ENCODE data around the gene TMPRSS6.
"Not testable (repeated sequence)": the region's sequence is repeated elsewhere in the genome, so short reads cannot be mapped to it uniquely, and the experiment has no call there.

TMPRSS6 gene

DNA sequence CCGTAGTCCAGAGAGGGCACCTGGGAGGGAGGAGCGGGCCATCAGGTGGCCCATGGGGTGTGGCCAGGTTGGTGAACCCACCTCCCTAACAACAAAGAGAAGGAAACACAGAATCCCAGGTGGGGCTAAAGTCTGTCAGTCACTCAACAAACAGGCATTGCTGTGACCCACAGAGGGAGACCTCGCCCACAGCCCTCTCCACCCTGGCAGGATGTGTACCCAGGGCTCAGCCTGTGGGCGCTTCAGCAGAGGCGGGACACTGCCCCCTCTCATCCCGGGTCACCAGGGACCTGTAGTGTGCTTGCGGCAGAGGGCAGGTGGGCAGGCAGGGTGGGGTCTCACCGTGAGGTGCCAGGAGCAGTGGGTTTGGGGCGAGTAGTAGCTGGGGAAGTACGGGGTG lies 25.1 kb downstream of the TMPRSS6 start:
- DNase-seq, result no peak

DNA sequence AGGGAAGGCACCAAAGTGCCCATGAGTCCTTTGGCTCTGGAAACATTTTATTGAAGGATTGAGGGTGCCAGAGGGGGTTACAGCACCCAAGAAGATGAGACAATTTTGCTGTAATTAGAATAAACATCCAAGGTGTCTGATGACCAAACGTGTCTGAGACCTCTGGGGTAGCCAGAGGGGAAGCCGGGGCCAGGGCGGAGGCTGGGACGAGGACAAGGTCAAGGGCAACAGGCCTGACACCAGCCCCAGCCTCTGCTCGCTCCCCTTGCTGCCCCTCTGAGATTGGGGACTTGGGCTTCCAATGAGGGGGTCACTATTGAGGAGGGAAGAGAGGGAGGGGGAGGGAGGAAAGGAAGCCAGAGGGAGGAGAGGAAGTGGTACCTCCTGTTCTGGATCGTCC lies 25.6 kb downstream of the TMPRSS6 start:
- no peak for DNase-seq

DNA sequence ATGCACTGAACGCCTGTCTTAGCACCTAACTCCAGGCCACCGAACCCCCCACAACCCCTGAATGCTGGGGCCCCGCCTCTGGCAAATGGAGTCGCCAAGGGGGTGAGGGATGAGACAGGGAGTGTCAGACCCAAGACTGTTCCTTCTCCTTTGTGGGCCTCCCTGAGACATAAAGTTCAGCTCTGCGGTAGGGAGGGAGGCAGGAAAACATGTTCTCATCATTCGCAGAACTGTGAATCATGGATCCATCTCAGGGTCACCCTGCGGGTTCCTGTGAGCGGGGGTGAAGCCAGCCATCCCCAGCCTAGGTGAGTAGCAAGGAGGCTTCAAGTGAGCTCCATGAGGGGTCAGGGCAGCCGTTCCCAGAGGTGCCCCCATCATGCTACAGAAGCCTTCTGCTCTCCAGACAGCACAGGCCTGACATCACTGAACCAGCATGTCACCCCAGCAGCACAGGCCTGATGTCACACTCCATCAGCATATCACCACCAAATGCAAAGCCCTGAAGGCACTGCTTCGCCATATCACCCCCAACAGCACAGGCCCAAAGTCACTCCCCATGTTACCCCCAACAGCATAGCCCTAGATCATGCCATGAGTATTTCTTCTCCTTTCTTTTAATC lies 27.2 kb downstream of the TMPRSS6 start:
- no peak for DNase-seq

DNA sequence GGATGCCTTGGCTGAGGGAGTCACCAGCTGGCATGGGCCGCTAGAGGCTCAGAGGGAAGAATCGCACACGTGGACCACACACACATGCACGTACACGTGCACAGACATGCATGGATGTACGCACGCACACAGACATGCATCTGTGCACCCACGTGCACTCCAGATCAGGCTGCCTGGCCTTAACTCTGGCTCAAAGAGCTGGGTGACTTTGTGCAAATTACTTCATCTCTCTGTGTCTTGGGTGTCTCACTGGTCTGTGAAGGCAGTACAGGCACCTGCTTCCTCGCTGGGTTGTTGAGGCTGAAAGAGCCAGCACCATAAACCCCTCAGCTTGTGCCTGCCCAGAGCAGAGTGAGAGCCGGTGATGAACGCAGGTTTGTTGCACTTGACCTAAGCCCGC lies 28.7 kb downstream of the TMPRSS6 start:
- DNase-seq, result no peak

DNA sequence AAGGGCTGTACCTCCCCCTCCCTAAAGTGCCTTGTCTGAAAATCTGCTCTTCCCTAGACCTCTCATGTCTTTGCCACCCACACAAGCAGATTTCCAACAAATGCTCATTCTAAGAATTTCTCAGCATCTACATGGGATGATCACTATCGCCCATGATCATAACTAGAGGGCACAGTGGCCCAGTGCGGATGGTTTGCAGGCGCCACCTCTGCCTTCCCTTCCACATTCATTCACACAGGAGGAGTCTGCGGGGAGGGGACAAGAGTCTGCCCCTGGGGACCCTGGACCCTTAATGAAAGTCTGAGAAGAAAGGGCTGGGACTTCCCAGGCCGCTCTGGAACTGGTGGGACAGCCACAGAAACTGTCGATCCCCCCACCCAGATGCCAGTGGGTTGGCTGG lies 29.1 kb downstream of the TMPRSS6 start:
- DNase-seq, result no peak

DNA sequence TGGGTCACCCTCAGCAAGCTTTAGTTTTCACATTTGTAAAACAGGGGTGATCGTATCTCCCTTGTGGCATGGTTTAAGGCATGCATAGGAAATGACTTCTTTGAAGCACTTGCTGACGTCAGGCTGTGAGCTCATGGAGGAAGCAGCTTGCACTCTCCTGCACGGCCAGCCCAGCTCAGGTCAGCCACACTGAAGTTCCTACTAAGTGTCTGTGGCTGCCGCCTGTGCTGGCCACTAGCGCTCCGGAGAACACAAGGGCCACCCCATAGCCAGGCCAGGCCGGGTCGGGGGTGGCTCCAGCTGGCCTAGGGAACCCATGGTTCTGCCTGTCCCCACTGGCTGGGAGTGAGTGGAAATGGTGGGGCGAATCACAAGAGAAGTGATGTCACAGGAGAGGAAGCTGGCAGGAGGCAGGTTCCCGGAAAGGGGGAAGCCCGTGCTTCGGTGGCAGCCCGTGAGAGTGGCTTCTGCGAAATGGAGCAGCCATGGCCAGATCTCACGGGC lies 29.8 kb downstream of the TMPRSS6 start:
- DNase-seq, result no peak

DNA sequence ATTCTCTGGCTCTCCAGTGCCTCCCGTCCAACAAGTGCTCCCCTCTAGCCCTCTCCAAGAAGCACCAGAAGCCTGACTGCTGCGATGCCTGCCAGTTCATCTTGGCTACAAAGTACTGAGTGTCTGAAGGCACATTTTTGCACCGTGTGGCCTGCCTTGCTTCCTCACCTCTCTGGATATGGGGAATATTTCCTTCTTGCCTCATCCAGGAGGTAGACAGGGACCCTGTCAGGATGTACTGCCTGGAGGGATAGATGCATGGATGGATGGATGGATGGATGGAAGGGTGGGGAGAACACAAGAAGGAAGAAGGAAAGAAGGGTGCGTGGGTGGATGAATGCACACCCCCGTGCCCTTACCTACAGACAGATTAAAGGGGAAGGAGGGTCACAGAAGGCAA lies 30.4 kb downstream of the TMPRSS6 start:
- DNase-seq, result no peak

DNA sequence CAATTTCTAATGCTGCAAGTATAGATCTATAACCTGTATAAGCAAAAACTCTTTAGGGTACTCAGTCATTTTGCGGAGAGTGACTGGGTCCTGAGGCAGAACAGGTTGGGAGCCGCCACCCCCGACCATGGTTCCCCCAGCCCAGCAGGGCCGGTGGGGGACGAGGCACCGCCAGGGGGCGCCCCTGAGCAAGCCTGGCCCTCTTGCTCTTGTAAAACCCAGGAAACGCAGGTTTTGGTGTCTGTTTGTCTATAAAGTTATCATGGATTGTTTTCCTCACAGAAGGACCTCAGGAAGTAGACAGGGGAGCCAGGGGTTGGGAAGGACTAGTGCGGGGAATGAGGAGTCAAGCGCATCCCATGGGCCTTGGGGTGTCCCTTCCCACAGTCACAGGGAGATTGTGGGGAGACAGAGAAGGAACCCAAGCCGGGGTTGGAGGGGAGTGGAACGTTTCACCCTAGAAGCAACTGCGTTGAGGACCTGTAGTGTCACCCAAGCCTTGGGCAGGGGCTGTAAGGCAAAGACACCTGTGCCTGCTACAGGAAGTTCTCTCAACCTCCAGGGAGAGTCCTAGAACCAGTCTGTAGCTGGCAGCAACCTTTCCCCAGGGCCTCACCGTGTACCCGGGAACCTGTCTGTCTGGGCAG lies 31.6 kb downstream of the TMPRSS6 start:
- no peak for DNase-seq

DNA sequence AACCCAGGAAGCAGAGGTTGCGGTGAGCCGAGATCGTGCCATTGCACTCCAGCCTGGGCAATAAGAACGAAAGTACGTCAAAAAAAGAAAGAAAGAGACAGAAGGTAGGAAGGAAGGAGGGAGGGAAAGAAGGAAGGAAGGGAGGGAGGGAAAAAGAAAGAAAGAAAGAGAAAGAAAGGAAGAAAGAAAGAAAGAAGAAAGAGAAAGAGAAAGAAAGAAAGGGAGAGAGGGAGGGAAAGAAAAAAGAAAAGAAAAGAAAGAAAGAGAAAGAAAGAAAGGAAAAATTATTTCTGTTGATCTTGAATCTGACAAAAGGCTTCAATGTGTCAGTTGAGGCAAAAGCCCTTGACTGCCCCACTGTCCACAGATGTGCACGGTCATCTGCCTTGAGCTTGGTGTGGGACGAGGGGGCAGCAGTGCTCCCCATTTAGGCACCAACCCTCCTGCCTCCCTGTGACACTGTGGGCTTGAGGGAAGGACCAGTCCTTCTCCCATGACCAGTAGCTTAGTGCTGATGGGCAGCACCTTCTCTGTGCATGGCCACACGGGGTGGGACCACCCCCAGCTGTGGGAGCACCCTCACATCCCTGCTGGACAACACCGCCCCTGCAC lies 33.6 kb downstream of the TMPRSS6 start:
- no peak for DNase-seq

DNA sequence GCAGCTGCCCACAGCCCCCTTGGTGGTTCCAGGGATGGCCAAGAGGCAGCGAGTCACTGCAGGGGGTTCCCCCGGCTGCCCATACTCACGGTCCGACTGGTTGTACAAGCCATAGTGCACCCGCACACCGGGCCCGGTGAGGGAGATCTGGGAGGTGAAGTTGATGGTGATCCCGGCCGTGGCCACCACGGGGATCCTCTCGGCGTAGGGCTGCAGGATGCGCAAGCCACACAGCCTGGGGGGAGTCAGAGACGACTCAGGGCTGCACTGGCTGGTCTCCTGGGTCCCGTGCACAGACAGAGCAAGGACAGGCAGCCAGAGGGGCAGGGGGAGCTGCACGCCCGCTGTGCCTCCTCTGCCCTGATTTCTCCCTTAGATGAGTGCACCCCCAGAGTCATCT lies 34.5 kb downstream of the TMPRSS6 start:
- no peak for DNase-seq

DNA sequence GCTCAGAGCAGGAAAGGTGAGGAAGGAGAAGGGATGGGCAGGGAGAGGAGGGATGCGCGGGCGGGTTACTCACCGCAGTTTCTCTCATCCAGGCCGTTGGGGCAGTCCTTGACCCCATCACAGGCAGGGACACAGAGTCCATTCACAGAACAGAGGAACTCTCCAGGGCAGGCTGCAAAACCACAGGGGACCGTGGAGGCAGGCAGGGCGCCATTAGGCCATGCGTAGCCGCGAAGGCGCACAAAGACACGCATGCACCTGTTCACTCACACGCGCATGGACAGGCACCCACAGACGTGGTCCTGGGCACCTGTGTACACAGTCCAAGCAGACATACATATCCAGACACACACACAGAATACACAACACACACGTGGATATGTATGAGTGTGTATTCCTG lies 35.0 kb downstream of the TMPRSS6 start:
- no peak for DNase-seq

DNA sequence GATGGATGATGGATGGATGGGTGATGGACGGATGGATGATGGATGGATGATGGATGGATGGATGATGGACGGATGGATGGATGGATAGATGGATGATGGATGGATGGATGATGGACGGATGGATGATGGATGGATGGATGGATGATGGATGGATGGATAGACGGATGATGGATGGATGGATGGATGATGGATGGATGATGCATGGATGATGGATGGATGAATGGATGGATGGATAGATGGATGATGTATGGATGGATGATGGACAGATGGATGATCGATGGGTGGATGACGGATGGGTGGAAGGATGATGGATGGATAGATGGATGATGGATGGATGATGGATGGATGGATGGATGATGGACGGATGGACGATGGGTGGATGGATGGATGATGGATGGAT lies 36.8 kb downstream of the TMPRSS6 start:
- DNase-seq, result no peak

DNA sequence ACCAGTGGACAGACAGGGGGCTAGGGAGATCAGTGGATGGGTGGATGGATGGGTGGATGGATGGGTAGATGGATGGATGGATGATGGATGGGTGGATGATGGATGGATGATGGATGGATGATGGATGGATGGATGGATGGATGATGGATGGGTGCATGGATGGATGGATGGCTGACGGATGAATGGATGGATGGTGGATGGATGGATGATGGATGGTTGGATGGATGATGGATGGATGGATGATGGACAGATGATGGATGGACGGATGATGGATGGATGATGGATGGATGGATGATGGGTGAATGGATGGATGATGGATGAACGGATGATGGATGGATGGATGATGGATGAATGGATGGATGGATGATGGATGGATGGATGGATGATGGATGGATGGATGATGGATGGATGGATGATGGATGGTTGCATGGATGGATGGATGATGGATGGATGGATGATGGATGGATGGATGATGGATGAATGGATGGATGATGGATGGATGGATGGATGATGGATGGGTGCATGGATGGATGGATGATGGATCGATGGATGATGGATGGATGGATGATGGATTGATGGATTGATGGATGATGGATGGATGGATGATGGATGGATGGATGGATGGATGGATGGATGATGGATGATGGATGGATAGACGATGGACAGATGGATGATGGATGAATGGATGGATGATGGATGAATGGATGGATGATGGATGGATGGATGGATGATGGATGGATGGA lies 37.5 kb downstream of the TMPRSS6 start:
- DNase-seq, result not testable (repeated sequence)

DNA sequence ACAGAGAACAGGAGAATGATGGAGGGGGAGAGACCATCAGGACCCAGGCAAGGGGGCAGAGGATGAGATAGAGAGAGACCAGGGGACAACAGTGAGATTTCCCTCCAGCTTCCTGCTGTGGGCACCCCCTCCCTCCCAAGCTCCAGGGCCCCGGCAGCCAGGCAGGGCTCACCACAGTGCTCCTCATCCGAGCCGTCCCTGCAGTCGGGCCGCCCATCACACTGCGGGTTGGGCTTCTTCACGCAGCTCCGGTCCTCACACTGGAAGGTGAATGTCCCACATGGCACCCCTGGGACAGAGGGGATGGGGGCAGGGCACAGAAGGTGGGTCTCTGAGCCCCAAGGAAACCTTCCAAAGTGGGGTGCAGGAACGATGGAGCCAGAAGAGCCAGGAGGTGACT lies 38.8 kb downstream of the TMPRSS6 start:
- DNase-seq, result no peak

DNA sequence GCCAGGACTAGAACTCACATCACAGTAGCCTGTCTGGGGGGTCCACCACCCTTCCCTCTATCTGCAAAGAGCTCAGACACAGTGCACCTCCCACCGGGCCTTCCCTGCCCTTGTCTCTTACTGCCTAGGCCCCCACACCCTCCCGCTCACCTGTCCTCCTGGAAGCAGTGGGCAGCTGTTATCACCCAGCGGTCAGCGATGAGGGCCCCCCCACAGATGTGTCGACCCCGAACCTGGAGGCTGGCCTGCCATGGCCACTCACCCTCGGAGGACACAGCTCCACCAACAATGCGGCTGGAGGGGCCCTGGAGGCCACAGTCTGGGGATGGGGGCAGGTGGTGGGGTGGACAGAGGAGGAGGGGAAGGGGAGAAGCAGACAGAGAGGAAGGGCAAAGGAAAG lies 39.2 kb downstream of the TMPRSS6 start:
- DNase-seq, result no peak

DNA sequence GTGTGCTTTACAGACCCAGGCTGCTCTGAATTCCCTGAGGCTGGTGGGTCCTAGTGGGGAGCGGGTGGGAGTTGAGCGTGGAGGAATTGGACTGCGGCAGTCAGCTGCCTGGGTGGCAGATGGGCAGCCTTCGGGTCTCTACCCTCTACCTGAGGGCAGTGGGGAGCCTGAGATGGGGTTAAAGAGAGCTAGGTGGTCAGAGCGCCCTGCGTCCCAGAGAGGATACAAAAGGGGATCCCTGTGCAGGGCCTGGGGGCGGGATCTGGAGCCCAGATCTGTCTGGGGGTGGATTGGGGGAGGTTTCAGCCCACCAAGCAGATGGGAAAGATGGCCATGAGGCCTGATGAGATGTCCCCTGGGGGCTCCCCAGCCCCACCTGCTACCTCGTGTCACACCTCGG lies 39.8 kb downstream of the TMPRSS6 start:
- no peak for DNase-seq

DNA sequence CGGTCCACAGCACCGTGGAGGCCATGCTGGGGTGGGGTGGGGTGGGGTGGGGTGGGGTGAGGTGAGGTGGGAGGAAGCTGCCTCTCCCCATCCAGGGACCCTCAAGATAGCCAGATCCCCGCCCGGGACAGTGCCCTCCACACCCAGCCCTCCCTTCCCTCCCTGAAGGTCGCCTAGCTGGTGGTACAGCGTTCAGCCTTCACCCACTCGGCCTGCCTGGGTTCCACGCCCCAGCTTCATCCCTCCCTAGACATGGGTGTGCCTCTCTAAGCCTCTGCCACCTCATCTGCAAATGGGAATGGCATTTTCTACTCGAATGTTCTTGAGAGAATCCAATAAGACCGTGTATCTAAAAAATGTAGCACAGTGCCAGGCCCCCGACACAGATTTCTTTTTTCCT lies 40.2 kb downstream of the TMPRSS6 start:
- DNase-seq, result no peak

DNA sequence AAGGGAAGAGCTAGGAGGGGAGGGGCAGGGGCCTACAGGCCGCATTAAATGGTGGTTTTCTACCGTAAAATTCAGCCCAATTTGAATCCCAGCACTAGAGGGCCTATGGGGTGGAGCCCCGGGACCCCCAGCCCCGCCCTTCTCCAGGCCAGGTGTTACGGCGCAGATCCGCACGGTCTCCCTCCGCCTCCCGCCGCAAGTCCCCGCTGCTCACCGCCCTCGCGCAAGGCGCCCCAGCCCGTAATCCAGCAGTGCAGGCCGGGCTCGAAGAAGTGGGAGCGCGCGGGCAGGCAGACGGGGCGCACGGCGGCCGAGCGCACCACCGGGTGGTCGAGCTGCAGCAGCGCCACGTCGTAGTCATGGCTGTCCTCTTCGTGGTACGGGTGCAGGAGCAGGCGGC lies 40.7 kb downstream of the TMPRSS6 start:
- no peak for DNase-seq

DNA sequence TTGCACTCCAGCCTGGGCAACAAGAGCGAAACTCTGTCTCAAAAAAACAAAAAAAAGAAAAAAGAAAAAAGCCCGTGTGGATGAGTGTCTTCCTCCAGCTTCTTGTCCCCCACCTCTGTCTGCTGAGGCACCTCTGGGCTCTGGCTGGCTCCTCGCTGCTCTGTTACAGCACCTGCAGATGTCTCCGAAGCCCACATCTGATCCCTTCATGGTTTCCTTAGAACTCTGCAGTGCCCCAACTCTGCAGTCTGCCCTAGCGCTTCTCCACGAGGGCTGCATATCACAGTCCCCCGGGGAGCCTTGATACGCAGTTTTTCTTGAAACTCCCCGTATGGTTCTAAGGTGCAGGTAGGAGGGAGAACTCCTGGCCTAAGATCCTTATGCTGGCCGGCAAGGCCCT lies 42.1 kb downstream of the TMPRSS6 start:
- no peak for DNase-seq

DNA sequence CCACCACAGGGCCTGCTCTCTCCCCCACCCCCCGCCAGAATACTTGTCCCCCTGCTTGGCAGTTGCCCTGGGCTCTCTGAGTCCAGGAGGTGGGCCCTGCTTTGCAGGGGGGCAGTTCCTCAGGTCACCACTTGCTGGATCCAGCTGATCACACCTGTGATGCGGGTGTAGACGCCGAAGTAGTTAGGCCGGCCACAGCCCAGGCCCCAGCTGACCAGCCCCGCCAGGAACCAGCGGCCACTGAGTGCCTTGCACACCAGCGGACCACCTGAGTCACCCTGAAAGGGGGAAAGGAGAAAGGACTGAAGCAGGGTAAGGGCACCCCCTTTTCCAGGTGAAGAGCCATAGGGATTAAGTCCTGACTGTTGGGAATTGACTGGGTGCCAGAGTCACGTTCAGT lies 43.6 kb downstream of the TMPRSS6 start:
- DNase-seq, result no peak

DNA sequence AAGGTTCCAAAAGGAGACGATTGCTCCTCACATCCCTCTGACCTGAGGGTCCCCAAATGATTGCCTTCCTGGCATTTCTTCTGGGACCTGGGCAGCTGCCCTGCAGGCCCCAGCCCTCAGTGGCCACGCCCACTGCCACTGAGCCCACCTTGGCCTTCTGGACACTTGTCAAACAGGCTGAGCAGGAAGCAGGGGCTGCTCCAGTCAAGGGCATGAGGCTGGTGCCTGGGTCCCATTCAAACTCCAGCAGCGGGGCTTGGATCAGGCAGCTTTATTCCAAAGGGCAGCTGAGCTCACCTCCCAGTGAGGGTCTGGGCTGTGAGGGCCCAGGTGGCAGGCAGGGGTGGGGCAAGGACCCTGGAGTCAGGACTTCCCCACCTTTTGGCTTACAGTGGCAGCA lies 44.3 kb downstream of the TMPRSS6 start:
- no peak for DNase-seq

DNA sequence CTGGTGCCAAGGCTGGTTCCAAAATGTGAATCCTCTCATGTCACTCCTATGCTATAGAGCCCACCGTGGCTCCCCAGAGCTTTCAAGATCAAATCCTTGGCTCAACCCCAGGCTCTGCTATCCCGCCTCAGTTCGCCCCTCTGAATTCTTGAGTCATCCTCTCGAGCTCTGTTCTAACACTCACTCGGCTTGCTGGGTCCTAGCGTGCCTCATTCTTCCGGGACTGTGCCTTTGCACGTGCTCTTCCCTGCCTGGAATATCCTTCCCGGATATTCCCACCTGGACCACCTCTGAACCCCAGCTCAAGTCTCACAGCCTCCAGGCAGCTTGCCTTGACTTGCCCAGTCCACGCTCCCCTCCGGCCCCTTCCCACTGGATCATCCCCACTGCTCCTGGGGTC lies 45.0 kb downstream of the TMPRSS6 start:
- no peak for DNase-seq

DNA sequence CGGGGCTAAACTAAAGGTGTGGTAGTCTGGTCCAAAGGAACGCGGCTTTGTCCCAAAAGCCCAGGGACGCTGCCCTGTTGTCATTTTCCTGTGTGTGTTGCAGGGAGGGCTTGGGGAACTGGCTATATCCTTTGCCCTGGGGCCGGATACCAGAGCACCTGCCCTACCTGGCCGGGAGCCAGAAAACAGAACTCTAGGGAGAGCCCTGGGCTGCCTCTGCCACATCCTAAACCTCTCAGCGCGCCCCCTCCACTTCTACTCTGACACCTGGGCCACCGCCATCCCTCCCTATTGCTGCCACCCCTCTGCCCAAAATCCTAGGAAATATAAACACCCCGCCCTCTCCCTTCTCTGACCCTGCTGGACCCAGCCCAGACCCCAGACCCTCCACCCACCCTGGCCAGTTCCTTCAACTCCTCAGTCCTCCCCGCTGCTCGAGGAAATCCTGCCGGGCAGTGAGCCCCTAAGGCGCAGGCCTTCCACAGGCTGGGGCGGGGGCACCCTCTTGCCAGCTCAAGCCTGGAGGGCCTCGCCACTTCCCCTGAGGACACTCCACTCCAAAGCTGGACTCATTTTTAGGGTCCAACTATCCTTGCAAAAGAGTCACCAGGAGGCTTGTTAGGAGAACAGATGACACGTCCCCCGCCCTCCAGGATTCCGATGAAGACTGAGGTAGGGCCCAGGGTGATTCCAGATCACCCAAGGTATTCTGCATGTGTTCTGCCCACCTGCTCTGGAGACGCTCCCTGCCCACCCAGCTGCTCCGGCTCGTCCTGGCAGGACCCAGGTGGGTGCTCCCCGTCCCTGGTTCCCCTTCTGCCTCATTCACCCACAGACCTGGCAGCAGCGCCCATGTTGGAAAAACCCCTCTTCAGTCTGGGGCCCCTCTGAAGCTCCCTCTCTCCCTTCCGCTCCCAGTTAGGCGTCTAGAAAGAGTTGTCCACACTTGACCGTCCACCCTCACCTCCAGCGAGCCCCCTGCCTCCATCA lies 45.8 kb downstream of the TMPRSS6 start:
- DNase-seq, result no peak

All from NCI-H524 treated with DMSO at 0.1 percent for 48 hours (cell line).